H1 (cell line): ENCODE results near the gene TOP2A.

Experiments
- ASH2L ChIP-seq: fragments of 200-600, 300-600 bp; sonication (generic); IDR thresholded peaks from one replicate; pipeline ENCODE4 v1.7.1; 2017; ENCODE audit warnings: low read length
- BACH1 ChIP-seq: IDR thresholded peaks from 2 replicates; pipeline ENCODE4 v1.6.1; 2012; ENCODE audit warnings: low read length, improper control_type of control experiment
- CBX8 ChIP-seq: fragments of 300-800, 300-1000 bp; sonication (generic); IDR thresholded peaks from 2 replicates; pipeline ENCODE4 v1.7.1; 2016; ENCODE audit warnings: low read depth, low read length, borderline replicate concordance
- CTCF ChIP-seq, 3 experiments: IDR thresholded peaks; 1 replicate in 2 of 3; 2 replicates in 1 of 3; pipeline versions ENCODE4 v1.5.1 to v1.6.1; 2011; ENCODE audit warnings: low read length in 3 of 3, mild to moderate bottlenecking in 3 of 3, inconsistent platforms in 2 of 3, low read depth in 1 of 3, moderate library complexity in 1 of 3; ENCODE audit not compliant: insufficient read depth in 1 of 3; ENCODE audit errors: control extremely low read depth in 1 of 3
- EZH2 ChIP-seq: fragments of 200-600 bp; sonication (generic); IDR thresholded peaks from 2 replicates; pipeline ENCODE4 v1.7.1; 2012; ENCODE audit warnings: low read depth, mild to moderate bottlenecking, moderate library complexity, low read length, inconsistent platforms; ENCODE audit not compliant: severe bottlenecking
- NANOG ChIP-seq: IDR thresholded peaks from 2 replicates; pipeline ENCODE4 v1.6.1; 2011; ENCODE audit warnings: low read length, low read depth, mild to moderate bottlenecking, inconsistent platforms; ENCODE audit not compliant: insufficient read depth, poor library complexity, severe bottlenecking
- PHF8 ChIP-seq: fragments of 200-600 bp; sonication (generic); conservative IDR thresholded peaks from 2 replicates; pipeline ENCODE4 v1.7.1; 2012; ENCODE audit warnings: low read depth, mild to moderate bottlenecking, inconsistent platforms, low read length, moderate library complexity
- POLR2A ChIP-seq, 2 experiments: IDR thresholded peaks; 1 replicate in 1 of 2; 2 replicates in 1 of 2; pipeline ENCODE4 v1.6.1; 2011; ENCODE audit warnings: low read depth in 2 of 2, low read length in 2 of 2, mild to moderate bottlenecking in 2 of 2; ENCODE audit errors: control extremely low read depth in 1 of 2
- RBBP5 ChIP-seq: IDR thresholded peaks from 2 replicates; pipeline ENCODE4 v1.7.1; 2012; ENCODE audit warnings: low read depth, mild to moderate bottlenecking, inconsistent platforms, low read length, moderate library complexity, borderline replicate concordance
- SUZ12 ChIP-seq: fragments of 200-600 bp; sonication (generic); IDR thresholded peaks from 2 replicates; pipeline ENCODE4 v1.6.1; 2012; ENCODE audit warnings: mild to moderate bottlenecking, inconsistent platforms, low read length, moderate library complexity, mixed read lengths
- TAF1 ChIP-seq: IDR thresholded peaks from 2 replicates; pipeline ENCODE4 v1.6.1; 2011; ENCODE audit warnings: mild to moderate bottlenecking, low read depth, low read length
- ZNF274 ChIP-seq: IDR thresholded peaks from 2 replicates; pipeline ENCODE4 v1.7.0; 2012; ENCODE audit warnings: low read length, borderline replicate concordance; ENCODE audit errors: extremely low read depth

DNA sequence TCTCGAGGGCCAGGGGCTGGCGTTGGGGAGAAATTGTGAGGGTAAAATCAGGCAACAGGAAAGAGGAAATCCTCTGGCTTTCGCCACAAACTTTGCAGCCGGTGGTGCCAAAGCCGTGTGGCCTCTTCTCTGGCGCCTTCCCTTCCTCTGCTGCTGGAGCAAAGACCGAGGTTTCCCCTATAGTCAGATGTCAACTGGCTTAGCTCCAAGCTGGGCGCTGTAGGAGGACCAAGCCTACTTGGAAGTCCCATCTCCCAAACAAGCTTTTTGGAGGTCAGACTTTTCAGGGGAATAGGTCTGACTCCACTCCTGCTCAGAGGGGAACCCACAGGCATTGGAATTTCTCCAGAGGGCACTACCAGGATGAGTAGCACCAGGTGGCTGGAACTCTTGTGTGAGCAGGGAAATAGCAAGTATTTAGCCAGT is 30.5 kb upstream of the TOP2A start:
- no peak for TF ChIP-seq SUZ12
- TF ChIP-seq TAF1, result no peak
- TF ChIP-seq CTCF (IDR thresholded peaks at IDR 0.05; ENCODE audit: control extremely low read depth in 1 of 3, insufficient read depth in 1 of 3, low read depth in 1 of 3, low read length in 3 of 3), result no peak
- no peak for TF ChIP-seq EZH2
- TF ChIP-seq CBX8, result no peak
- TF ChIP-seq NANOG, result no peak
- TF ChIP-seq BACH1, result no peak
- TF ChIP-seq RBBP5, result no peak
- TF ChIP-seq PHF8, result no peak
- TF ChIP-seq ZNF274, result no peak
- TF ChIP-seq POLR2A (IDR thresholded peaks at IDR 0.05; ENCODE audit: control extremely low read depth in 1 of 2, low read depth in 2 of 2, low read length in 2 of 2), result no peak
- TF ChIP-seq ASH2L, result no peak
